Measurements from ENCODE around the gene DCANP1.

- TF ChIP-seq CTCF (IDR thresholded peaks at IDR 0.05) (no peak), POLR2A (IDR thresholded peaks at IDR 0.05) (no peak)
Observed at GRCh38 chr5:135395866-135396265, 51.3 kb downstream of the DCANP1 start.

Data from ovary (tissue), 3 donors.